SK-N-SH (cell line): Measurements from ENCODE around the gene SLC34A1. TPM values are rescaled to one million over a fixed set of nuclear protein-coding genes. Genes with fewer than 3 reads are reported as not detected.

Experiments
- CTCF ChIA-PET: fragments of 300-600, 350-600 bp; formaldehyde crosslinking; extraction: SDS; loops from one replicate; lab custom pipeline; 2021; lab: Yijun Ruan, JAX
- POLR2A ChIA-PET: fragments of 350-600 bp; sonication (Branson Sonifier 250); formaldehyde crosslinking; extraction: SDS; loops from one replicate; lab custom pipeline; 2020; ENCODE audit warnings: antibody characterized with exemption, inconsistent platforms; lab: Yijun Ruan, JAX
- DNase-seq: peaks from one replicate; pipeline ENCODE4 v3.0.0; 2012
- H2AFZ ChIP-seq: fragments of 200-600 bp; sonication (generic); 2 replicates; pipeline ENCODE4 v1.8.1; 2016; ENCODE audit warnings: antibody characterized with exemption, mild to moderate bottlenecking, low read depth
- H3F3A ChIP-seq: fragments of 200-600 bp; sonication (generic); replicated peaks from 2 replicates; pipeline ENCODE3; 2016; ENCODE audit warnings: antibody characterized with exemption, mild to moderate bottlenecking; ENCODE audit not compliant: insufficient read depth
- H3K27ac ChIP-seq, 2 experiments: fragments of 200-500 bp in 1 of 2; fragments of 200-600 bp in 1 of 2; sonication (Bioruptor generic) in 1 of 2; sonication (generic), shearing (Covaris generic) in 1 of 2; 2 replicates each; pipeline versions ENCODE4 v1.5.1 to v1.6.1; 2014 to 2016; ENCODE audit warnings: low read depth in 2 of 2, inconsistent platforms in 1 of 2, low read length in 1 of 2, mild to moderate bottlenecking in 1 of 2, mixed read lengths in 1 of 2
- H3K27me3 ChIP-seq: fragments of 200-600 bp; sonication (generic), shearing (Covaris generic); 2 replicates; pipeline ENCODE4 v1.6.1; 2016; ENCODE audit warnings: mixed run types; ENCODE audit not compliant: insufficient read depth
- H3K36me3 ChIP-seq, 2 experiments: fragments of 200-500 bp in 1 of 2; fragments of 200-600 bp in 1 of 2; sonication (Bioruptor generic) in 1 of 2; sonication (generic) in 1 of 2; replicated peaks in 1 of 2; 2 replicates each; pipeline versions ENCODE3 to v1.5.1; 2014 to 2016; ENCODE audit warnings: low read length in 1 of 2, mild to moderate bottlenecking in 1 of 2; ENCODE audit not compliant: insufficient read depth in 2 of 2, control insufficient read depth in 1 of 2
- H3K4me1 ChIP-seq, 2 experiments: fragments of 200-500 bp in 1 of 2; fragments of 200-600 bp in 1 of 2; sonication (Bioruptor generic) in 1 of 2; sonication (generic), shearing (Covaris generic) in 1 of 2; 2 replicates each; pipeline versions ENCODE4 v1.5.1 to v1.6.1; 2014 to 2016; ENCODE audit warnings: low read depth in 1 of 2, low read length in 1 of 2, mixed run types in 1 of 2; ENCODE audit not compliant: insufficient read depth in 2 of 2, control insufficient read depth in 1 of 2
- H3K4me2 ChIP-seq: fragments of 200-600 bp; sonication (generic), shearing (Covaris generic); 2 replicates; pipeline ENCODE4 v1.6.1; 2017; ENCODE audit warnings: mixed run types
- H3K4me3 ChIP-seq, 2 experiments: fragments of 200-500 bp in 1 of 2; fragments of 200-600 bp in 1 of 2; sonication (Bioruptor generic) in 1 of 2; sonication (generic), shearing (Covaris generic) in 1 of 2; 2 replicates each; pipeline versions ENCODE4 v1.5.1 to v1.8.1; 2014 to 2016; ENCODE audit warnings: low read depth in 2 of 2, inconsistent platforms in 1 of 2, low read length in 1 of 2, mild to moderate bottlenecking in 1 of 2, mixed read lengths in 1 of 2, moderate library complexity in 1 of 2
- H3K79me2 ChIP-seq: fragments of 200-600 bp; sonication (generic); 2 replicates; pipeline ENCODE4 v1.8.1; 2017; ENCODE audit warnings: mild to moderate bottlenecking; ENCODE audit not compliant: insufficient read depth
- H3K9ac ChIP-seq: fragments of 200-600 bp; sonication (generic); 2 replicates; pipeline ENCODE4 v1.6.1; 2017; ENCODE audit warnings: mixed run types
- H3K9me2 ChIP-seq: fragments of 200-600 bp; sonication (generic); 2 replicates; pipeline ENCODE4 v1.6.1; 2017; ENCODE audit warnings: mixed run types
- H3K9me3 ChIP-seq: fragments of 200-600 bp; sonication (generic); 2 replicates; pipeline ENCODE4 v1.6.1; 2017; ENCODE audit warnings: mixed run types, mild to moderate bottlenecking, moderate library complexity
- H4K20me1 ChIP-seq: fragments of 200-600 bp; sonication (generic); 2 replicates; pipeline ENCODE4 v1.6.1; 2017; ENCODE audit warnings: mild to moderate bottlenecking, mixed run types; ENCODE audit not compliant: insufficient read depth
- EZH2phosphoT487 ChIP-seq: fragments of 200-600 bp; sonication (generic); IDR thresholded peaks from 2 replicates; pipeline ENCODE4 v1.6.1; 2017; ENCODE audit warnings: low read depth, mixed run types, mild to moderate bottlenecking, antibody characterized with exemption, moderate library complexity, borderline replicate concordance
- FOXJ3 ChIP-seq: sonication (generic); formaldehyde crosslinking; IDR thresholded peaks from 2 replicates; pipeline ENCODE4 v1.5.1; 2020; ENCODE audit warnings: mild to moderate bottlenecking, missing genetic modification reagents
- MXI1 ChIP-seq: IDR thresholded peaks from 2 replicates; pipeline ENCODE4 v1.6.1; 2012; ENCODE audit warnings: mild to moderate bottlenecking, low read depth, low read length, improper control_type of control experiment
- NRF1 ChIP-seq: IDR thresholded peaks from 2 replicates; pipeline ENCODE4 v1.6.1; 2012; ENCODE audit warnings: low read depth, mild to moderate bottlenecking, low read length
- SMC3 ChIP-seq: IDR thresholded peaks from 2 replicates; pipeline ENCODE4 v1.6.1; 2012; ENCODE audit warnings: low read depth, low read length, improper control_type of control experiment
- TAF1 ChIP-seq: IDR thresholded peaks from 2 replicates; pipeline ENCODE4 v1.6.1; 2012; ENCODE audit warnings: low read depth, mild to moderate bottlenecking, low read length, moderate library complexity, borderline replicate concordance
- TCF12 ChIP-seq: IDR thresholded peaks from 2 replicates; pipeline ENCODE4 v1.4.0; 2012
- WGBS: methylation state at CpG from one replicate; pipeline ENCODE4 v1.1.6; 2017; ENCODE audit warnings: low lambda C conversion rate; 5-methylcytosine and 5-hydroxymethylcytosine counted together
- polyA plus RNA-seq, 3 experiments: library from polyadenylated mRNA; depleted of rRNA; stranded (reverse); fragments of >200 nt; gene quantifications; 2 replicates each; pipeline ENCODE4 v1.2.3, GENCODE V29; 2012
- TF ChIP-seq, protein P1 (sequence below): IDR thresholded peaks from 2 replicates; pipeline ENCODE4 v1.4.0; 2012; ENCODE audit warnings: low read depth, borderline replicate concordance
- TF ChIP-seq, protein P2 (sequence below): IDR thresholded peaks from 2 replicates; pipeline ENCODE4; 2012
- TF ChIP-seq, protein P3 (sequence below): fragments of 200-600 bp; sonication (generic); IDR thresholded peaks from 2 replicates; pipeline ENCODE4 v1.6.1; 2017; ENCODE audit warnings: antibody characterized with exemption, mild to moderate bottlenecking, moderate library complexity
- TF ChIP-seq, protein P4 (sequence below): IDR thresholded peaks from 2 replicates; pipeline ENCODE4 v1.4.0; 2012; ENCODE audit warnings: low read depth, borderline replicate concordance

The SLC34A1 gene
- polyA plus RNA-seq, 1 of the 3 experiments (the other 2 are of a cell fraction): 0.03 TPM

DNA sequence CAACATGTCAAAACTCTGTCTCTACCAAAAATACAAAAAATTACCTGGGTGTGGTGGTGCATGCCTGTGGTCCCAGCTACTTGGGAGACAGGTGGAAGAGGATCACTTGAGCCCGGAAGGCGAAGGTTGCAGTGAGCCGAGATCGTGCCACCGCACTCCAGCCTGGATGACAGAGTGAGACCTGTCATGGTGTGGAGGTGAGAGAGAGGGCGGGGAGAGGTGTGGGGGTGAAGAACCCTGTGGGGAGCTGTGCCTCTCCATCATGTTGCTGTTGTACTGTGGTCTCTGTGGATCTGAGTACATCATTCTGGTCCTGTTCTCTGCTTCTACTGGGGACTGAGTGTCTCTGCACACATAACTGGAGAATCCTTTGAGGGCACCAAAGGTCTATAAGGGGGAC, 11.3 kb upstream of the SLC34A1 start:
- DNase-seq: no peak

DNA sequence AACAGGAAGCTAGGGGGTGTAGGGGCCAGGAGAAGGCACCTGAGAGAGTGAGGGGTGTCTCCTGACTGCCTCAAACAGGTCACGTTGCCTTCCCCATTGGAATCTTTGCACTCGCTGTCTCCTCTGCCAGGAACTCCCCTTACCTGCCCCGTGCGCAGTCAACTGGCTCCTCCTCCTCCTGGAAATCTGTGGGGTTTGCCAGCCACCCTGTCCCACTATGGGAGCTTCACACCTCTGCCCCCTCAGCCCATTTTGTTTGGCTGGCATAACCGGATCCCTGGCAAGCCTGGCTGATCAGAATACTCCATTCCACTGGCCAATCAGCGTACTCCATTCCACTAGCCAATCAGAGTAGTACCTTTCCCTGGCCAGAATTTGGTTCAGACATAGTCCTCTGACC, 10.4 kb upstream of the SLC34A1 start:
- H3K9me2 ChIP-seq: no peaks in the 10 kb centered on the region
- H3K4me1 ChIP-seq: peaks cover 0 to 9% of the 10 kb centered on the region in 2 experiments; a peak in 1 of 4 replicates
- H3K9me3 ChIP-seq: no peaks in the 10 kb centered on the region
- H3K4me3 ChIP-seq: no peak overlapping the region
- H3K27me3 ChIP-seq: no peaks in the 10 kb centered on the region
- no peaks in the 10 kb centered on the region for H3K36me3 ChIP-seq
- peaks cover 6% of the 10 kb centered on the region for H3F3A ChIP-seq
- 86% methylated on average over 6 of the region's 6 CpGs for WGBS
- H3K27ac ChIP-seq: no peak overlapping the region
- no peak overlapping the region for H2AFZ ChIP-seq
- no peak overlapping the region for H3K4me2 ChIP-seq
- no peak overlapping the region for H3K9ac ChIP-seq
- ChIA-PET POLR2A (no interaction called here), CTCF (interaction anchor here (0.9 to 4.9 kb wide), 4 partner anchors 16 to 127 kb away, joined by 3 to 47 read pairs (median 16); no protein-coding TSS in a partner anchor)
- TF ChIP-seq MXI1 (no peak), FOXJ3 (CRISPR knock-in tag) (no peak)
- TF ChIP-seq, protein P1, sequence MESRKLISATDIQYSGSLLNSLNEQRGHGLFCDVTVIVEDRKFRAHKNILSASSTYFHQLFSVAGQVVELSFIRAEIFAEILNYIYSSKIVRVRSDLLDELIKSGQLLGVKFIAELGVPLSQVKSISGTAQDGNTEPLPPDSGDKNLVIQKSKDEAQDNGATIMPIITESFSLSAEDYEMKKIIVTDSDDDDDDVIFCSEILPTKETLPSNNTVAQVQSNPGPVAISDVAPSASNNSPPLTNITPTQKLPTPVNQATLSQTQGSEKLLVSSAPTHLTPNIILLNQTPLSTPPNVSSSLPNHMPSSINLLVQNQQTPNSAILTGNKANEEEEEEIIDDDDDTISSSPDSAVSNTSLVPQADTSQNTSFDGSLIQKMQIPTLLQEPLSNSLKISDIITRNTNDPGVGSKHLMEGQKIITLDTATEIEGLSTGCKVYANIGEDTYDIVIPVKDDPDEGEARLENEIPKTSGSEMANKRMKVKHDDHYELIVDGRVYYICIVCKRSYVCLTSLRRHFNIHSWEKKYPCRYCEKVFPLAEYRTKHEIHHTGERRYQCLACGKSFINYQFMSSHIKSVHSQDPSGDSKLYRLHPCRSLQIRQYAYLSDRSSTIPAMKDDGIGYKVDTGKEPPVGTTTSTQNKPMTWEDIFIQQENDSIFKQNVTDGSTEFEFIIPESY: no peak
- TF ChIP-seq, protein P2, sequence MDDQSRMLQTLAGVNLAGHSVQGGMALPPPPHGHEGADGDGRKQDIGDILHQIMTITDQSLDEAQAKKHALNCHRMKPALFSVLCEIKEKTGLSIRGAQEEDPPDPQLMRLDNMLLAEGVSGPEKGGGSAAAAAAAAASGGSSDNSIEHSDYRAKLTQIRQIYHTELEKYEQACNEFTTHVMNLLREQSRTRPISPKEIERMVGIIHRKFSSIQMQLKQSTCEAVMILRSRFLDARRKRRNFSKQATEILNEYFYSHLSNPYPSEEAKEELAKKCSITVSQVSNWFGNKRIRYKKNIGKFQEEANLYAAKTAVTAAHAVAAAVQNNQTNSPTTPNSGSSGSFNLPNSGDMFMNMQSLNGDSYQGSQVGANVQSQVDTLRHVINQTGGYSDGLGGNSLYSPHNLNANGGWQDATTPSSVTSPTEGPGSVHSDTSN: no peak
- no peak for DNase-seq
- H3K79me2 ChIP-seq: no peaks in the 10 kb centered on the region
- H4K20me1 ChIP-seq: no peaks in the 10 kb centered on the region

More for the DNA sequence above, 11.3 kb upstream of the SLC34A1 start:
- POLR2A ChIA-PET: no interaction called here
- Histone ChIP-seq H3K27me3 (no peaks in the 10 kb centered on the region), H3F3A (peaks cover 7% of the 10 kb centered on the region), H2AFZ (no peak overlapping the region), H3K9ac (no peak overlapping the region), H3K4me1 (peaks cover 0 to 17% of the 10 kb centered on the region in 2 experiments; a peak in 1 of 4 replicates), H3K9me3 (no peaks in the 10 kb centered on the region), H3K9me2 (no peaks in the 10 kb centered on the region), H3K36me3 (no peaks in the 10 kb centered on the region), H3K4me3 (no peak overlapping the region), H3K79me2 (no peaks in the 10 kb centered on the region)
- CTCF ChIA-PET: interaction anchor here (0.6 to 4.9 kb wide), 6 partner anchors 17 to 262 kb away, joined by 3 to 47 read pairs (median 16); no protein-coding TSS in a partner anchor
- 84% methylated on average over 6 of the region's 6 CpGs for WGBS
- TF ChIP-seq EZH2phosphoT487 (no peak), TCF12 (no peak), FOXJ3 (CRISPR knock-in tag) (no peak), TAF1 (no peak), SMC3 (no peak), NRF1 (no peak)
- TF ChIP-seq, protein P3, sequence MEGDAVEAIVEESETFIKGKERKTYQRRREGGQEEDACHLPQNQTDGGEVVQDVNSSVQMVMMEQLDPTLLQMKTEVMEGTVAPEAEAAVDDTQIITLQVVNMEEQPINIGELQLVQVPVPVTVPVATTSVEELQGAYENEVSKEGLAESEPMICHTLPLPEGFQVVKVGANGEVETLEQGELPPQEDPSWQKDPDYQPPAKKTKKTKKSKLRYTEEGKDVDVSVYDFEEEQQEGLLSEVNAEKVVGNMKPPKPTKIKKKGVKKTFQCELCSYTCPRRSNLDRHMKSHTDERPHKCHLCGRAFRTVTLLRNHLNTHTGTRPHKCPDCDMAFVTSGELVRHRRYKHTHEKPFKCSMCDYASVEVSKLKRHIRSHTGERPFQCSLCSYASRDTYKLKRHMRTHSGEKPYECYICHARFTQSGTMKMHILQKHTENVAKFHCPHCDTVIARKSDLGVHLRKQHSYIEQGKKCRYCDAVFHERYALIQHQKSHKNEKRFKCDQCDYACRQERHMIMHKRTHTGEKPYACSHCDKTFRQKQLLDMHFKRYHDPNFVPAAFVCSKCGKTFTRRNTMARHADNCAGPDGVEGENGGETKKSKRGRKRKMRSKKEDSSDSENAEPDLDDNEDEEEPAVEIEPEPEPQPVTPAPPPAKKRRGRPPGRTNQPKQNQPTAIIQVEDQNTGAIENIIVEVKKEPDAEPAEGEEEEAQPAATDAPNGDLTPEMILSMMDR: no peak
- TF ChIP-seq, protein P4, sequence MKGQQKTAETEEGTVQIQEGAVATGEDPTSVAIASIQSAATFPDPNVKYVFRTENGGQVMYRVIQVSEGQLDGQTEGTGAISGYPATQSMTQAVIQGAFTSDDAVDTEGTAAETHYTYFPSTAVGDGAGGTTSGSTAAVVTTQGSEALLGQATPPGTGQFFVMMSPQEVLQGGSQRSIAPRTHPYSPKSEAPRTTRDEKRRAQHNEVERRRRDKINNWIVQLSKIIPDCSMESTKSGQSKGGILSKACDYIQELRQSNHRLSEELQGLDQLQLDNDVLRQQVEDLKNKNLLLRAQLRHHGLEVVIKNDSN: no peak
- TF ChIP-seq, all 33 proteins: peak for 0
- Histone ChIP-seq H4K20me1 (no peaks in the 10 kb centered on the region), H3K4me2 (no peak overlapping the region), H3K27ac (no peak overlapping the region)
